Colonic mucosa (tissue), 4 donors: ENCODE results near the gene SHISA8. TPM values are rescaled to one million over a fixed set of nuclear protein-coding genes. Genes with fewer than 3 reads are reported as not detected.

Source experiments
- DNase-seq: peaks from one replicate; pipeline ENCODE4 v3.0.0-alpha.2; 2020
- H3K27ac ChIP-seq: fragments of 200-600 bp; one replicate; pipeline ENCODE4 v1.8.0; 2021
- H3K27me3 ChIP-seq: fragments of 200-600 bp; one replicate; pipeline ENCODE4 v1.8.0; 2021
- H3K36me3 ChIP-seq: fragments of 200-600 bp; one replicate; pipeline ENCODE4 v1.8.0; 2021
- H3K4me1 ChIP-seq: fragments of 200-600 bp; one replicate; pipeline ENCODE4 v1.8.0; 2021; ENCODE audit warnings: mild to moderate bottlenecking
- H3K4me3 ChIP-seq: fragments of 200-600 bp; one replicate; pipeline ENCODE4 v1.8.0; 2021
- H3K9ac ChIP-seq, 2 donors: one replicate each; pipeline ENCODE4 v1.7.0; 2013; ENCODE audit warnings: control low read depth in 2 of 2, low read depth in 2 of 2, low read length in 2 of 2
- H3K9me3 ChIP-seq: fragments of 200-600 bp; one replicate; pipeline ENCODE4 v1.8.0; 2021
- intact Hi-C: fragments of 100-400 bp; cut with DNase I; formaldehyde crosslinking; loops from one replicate; pipeline ENCODE4 v1.14.1; 2022
- microRNA-seq: library from miRNA; unstranded; fragments of <30 nt; microRNA quantifications from one replicate; pipeline ENCODE4, GENCODE V29; 2019
- total RNA-seq, 2 donors: library from RNA; stranded (reverse); fragmentation: NEBNext Ultra II Directional in 1 of 2; extraction: Animal tissue kit (Norgen Biotek cat#: 25700) in 1 of 2; gene quantifications; one replicate each; pipeline ENCODE4 v1.2.1, GENCODE V29; 2021
- TF ChIP-seq, protein P1 (sequence below): fragments of 200-600 bp; IDR thresholded peaks from one replicate; pipeline ENCODE4 v1.8.0; 2022; ENCODE audit warnings: antibody characterized with exemption, mild to moderate bottlenecking
- donor health status: healthy.
- donor health status: DM: no; HTN: no; CAD: no.
- donor health status: DM: no; HTN: no; CAD: no.

Gene SHISA8
- total RNA-seq, 2 donors from 2014 or later = not detected

DNA sequence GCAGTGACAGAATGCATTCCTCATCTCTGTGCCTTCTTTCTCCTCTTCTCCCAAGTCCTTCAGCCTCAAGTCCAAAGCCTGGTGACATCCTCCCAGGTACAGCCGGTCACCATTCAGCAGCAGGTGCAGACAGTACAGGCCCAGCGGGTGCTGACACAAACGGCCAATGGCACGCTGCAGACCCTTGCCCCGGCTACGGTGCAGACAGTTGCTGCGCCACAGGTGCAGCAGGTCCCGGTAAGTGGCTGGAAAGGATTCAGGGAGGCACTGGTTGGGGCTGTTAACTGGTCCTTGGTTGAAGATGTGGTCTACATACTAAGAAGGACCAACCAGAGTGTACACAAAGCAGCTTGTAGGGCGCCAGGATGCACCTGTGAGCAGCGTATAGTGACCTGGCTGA, 46.3 kb downstream of the SHISA8 start:
- no peak for DNase-seq
- peaks cover 17% of the 10 kb centered on the region for H3K36me3 ChIP-seq

GRCh38 chr22:41863472-41863871, 51.4 kb downstream of the SHISA8 start:
- Histone ChIP-seq H3K9ac (no peak overlapping the region), H3K4me3 (no peak overlapping the region), H3K27ac (no peak overlapping the region), H3K9me3 (no peaks in the 10 kb centered on the region), H3K4me1 (no peaks in the 10 kb centered on the region), H3K27me3 (no peaks in the 10 kb centered on the region), H3K36me3 (peaks cover 9% of the 10 kb centered on the region)
- no peak for DNase-seq
- TF ChIP-seq, protein P1, sequence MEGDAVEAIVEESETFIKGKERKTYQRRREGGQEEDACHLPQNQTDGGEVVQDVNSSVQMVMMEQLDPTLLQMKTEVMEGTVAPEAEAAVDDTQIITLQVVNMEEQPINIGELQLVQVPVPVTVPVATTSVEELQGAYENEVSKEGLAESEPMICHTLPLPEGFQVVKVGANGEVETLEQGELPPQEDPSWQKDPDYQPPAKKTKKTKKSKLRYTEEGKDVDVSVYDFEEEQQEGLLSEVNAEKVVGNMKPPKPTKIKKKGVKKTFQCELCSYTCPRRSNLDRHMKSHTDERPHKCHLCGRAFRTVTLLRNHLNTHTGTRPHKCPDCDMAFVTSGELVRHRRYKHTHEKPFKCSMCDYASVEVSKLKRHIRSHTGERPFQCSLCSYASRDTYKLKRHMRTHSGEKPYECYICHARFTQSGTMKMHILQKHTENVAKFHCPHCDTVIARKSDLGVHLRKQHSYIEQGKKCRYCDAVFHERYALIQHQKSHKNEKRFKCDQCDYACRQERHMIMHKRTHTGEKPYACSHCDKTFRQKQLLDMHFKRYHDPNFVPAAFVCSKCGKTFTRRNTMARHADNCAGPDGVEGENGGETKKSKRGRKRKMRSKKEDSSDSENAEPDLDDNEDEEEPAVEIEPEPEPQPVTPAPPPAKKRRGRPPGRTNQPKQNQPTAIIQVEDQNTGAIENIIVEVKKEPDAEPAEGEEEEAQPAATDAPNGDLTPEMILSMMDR = no peak
- intact Hi-C loops = no loop called here

More for the DNA sequence above, 46.3 kb downstream of the SHISA8 start:
- no peaks in the 10 kb centered on the region for H3K9me3 ChIP-seq
- H3K4me1 ChIP-seq = no peaks in the 10 kb centered on the region
- H3K27me3 ChIP-seq = no peaks in the 10 kb centered on the region
- no peak overlapping the region for H3K4me3 ChIP-seq
- TF ChIP-seq, protein P1 = no peak
- intact Hi-C loops = no loop called here
- no peak overlapping the region for H3K9ac ChIP-seq
- no peak overlapping the region for H3K27ac ChIP-seq

GRCh38 chr22:41862530-41863266, 52.2 kb downstream of the SHISA8 start:
- H3K27ac ChIP-seq = peak overlapping the region; percentile 49
- intact Hi-C loops = no loop called here
- DNase-seq = no peak

GRCh38 chr22:41862160-41862529, 52.7 kb downstream of the SHISA8 start:
- TF ChIP-seq, protein P1 = no peak
- Histone ChIP-seq H3K27me3 (no peaks in the 10 kb centered on the region), H3K36me3 (no peaks in the 10 kb centered on the region), H3K4me3 (no peak overlapping the region), H3K4me1 (no peaks in the 10 kb centered on the region), H3K27ac (peak overlapping the region; percentile 49), H3K9me3 (no peaks in the 10 kb centered on the region), H3K9ac (no peak overlapping the region)
- DNase-seq = no peak
- intact Hi-C loops = no loop called here

More at GRCh38 chr22:41862530-41863266, 52.2 kb downstream of the SHISA8 start:
- Histone ChIP-seq H3K9ac (no peak overlapping the region), H3K9me3 (no peaks in the 10 kb centered on the region), H3K36me3 (peaks cover under 1% of the 10 kb centered on the region), H3K4me3 (no peak overlapping the region), H3K4me1 (no peaks in the 10 kb centered on the region), H3K27me3 (no peaks in the 10 kb centered on the region)
- TF ChIP-seq, protein P1 = no peak

Small RNAs within 50 kb of the gene (microRNA-seq; reads per million reads assigned to microRNA genes)
- gene MIR33A = 54.0 reads per million, percentile 45 among the genes with 10 or more reads in this experiment

Other genes starting within 250 kb of the SHISA8 start
- gene SNU13, start 226.2 kb downstream of the SHISA8 start, total RNA-seq = 100 to 1,000 TPM in 1 of 2 donors, 10 to 100 TPM in 1; 95.7 to 169 TPM
- gene MEI1, start 215.6 kb downstream of the SHISA8 start, total RNA-seq = 1 to 10 TPM; 1.8 to 1.9 TPM
- 10 to 100 TPM in 1 of 2 donors, 1 to 10 TPM in 1; 9.3 to 18.8 TPM for gene CCDC134, start 114.4 kb downstream of the SHISA8 start, total RNA-seq
- gene SREBF2, start 82.0 kb downstream of the SHISA8 start, total RNA-seq = 100 to 1,000 TPM; 159 to 192 TPM
- gene TNFRSF13C, start 11.7 kb upstream of the SHISA8 start, total RNA-seq = under 1 TPM; 0.40 to 0.53 TPM
- 10 to 100 TPM; 13.7 to 64.3 TPM for gene CENPM, start 32.1 kb upstream of the SHISA8 start, total RNA-seq
- under 1 TPM; 0.20 to 0.69 TPM for gene SEPTIN3, start 54.4 kb upstream of the SHISA8 start, total RNA-seq
- 1 to 10 TPM; 1.1 to 1.9 TPM for gene WBP2NL, start 83.7 kb upstream of the SHISA8 start, total RNA-seq
- 10 to 100 TPM; 28.9 to 36.0 TPM for gene NAGA, start 155.7 kb upstream of the SHISA8 start, total RNA-seq
- gene PHETA2, start 159.2 kb upstream of the SHISA8 start, total RNA-seq = 10 to 100 TPM; 11.6 to 15.2 TPM
- gene SMDT1, start 164.6 kb upstream of the SHISA8 start, total RNA-seq = 100 to 1,000 TPM; 125 to 135 TPM
- 100 to 1,000 TPM; 131 to 154 TPM for gene NDUFA6, start 175.7 kb upstream of the SHISA8 start, total RNA-seq
- gene CYP2D6, start 215.7 kb upstream of the SHISA8 start, total RNA-seq = 1 to 10 TPM; 2.2 to 2.9 TPM